NCI-H2107 treated with DMSO at 0.1 percent for 48 hours (cell line): ENCODE results near the gene LYSMD1.
"Not testable (repeated sequence)": the region's sequence is repeated elsewhere in the genome, so short reads cannot be mapped to it uniquely, and the experiment has no call there.

ENCODE experiments used
- DNase-seq: peaks from one replicate; lab custom pipeline; 2025; ENCODE audit not compliant: unreplicated experiment; lab: John Stamatoyannopoulos, UW

Gene LYSMD1

DNA sequence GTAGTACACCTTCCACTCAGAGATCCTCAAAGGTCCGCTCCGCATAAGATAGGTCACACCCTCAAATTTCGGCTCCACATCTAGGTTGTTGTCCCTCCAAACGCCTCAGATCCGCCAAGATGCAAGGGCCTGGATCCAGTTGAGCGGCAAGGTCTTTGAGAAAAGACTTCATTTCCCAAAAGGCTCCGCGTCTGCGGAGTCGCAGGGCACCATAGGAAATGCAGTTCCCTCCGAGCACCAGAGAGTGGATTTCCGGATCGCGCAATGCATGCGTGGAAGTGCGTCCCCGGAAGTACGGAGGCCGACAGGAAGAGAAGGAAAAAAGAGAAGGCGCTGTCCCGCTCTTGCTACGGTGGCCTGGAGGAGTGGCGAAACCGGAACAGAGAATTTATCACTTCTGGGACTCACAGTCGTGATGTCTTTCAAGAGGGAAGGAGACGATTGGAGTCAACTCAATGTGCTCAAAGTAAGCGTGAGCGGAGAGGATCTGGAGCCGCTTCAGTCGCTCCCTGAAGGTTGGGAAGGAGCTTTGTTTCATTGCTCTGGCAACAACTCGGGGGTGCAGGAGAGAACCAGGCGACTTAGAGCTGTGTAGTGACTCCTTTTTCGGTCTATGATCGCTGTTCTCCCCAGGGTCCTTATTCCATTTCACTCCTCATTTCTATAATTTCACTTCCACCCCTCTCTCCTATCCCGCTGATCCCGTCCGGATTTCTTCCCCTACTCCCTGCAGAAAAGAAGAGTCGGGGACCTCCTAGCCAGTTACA lies at the start of gene LYSMD1, which contains the start of gene SCNM1:
Gene LYSMD1 (minus strand): TSS at position 165 of the 767 bp plus-strand sequence. CDS start 644 bp downstream, outside the sequence.
Gene SCNM1 (plus strand): TSS at position 407 of the 767 bp plus-strand sequence. CDS start 9 bp downstream, at position 416.
- DNase-seq = peak; percentile 96

- no peak for DNase-seq
Measured at GRCh38 chr1:151213560-151213959, 47.9 kb upstream of the LYSMD1 start.

GRCh38 chr1:151211972-151212705 lies 46.4 kb upstream of the LYSMD1 start:
- DNase-seq = no peak

DNA sequence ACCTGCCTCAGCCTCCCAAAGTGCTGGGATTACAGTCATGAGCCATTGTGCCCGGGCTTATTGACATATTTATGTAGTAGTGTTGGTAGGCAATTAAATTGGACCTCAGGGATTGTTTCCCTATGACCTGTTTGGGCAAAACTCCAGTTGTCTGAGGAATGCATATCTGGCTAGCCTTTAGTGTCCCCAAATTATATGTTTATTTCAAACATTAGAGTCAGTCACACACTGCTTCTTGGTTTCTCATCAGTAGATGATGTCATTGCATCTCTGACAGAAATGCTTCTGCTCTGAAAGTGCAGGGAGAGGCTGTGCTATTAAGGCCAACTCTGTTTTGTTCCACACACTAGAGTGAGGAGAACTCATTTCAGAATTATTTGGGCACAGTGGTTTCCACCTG lies 45.1 kb upstream of the LYSMD1 start:
- no peak for DNase-seq

- DNase-seq = not testable (repeated sequence)
Measured at GRCh38 chr1:151205381-151205965, 39.8 kb upstream of the LYSMD1 start.

DNA sequence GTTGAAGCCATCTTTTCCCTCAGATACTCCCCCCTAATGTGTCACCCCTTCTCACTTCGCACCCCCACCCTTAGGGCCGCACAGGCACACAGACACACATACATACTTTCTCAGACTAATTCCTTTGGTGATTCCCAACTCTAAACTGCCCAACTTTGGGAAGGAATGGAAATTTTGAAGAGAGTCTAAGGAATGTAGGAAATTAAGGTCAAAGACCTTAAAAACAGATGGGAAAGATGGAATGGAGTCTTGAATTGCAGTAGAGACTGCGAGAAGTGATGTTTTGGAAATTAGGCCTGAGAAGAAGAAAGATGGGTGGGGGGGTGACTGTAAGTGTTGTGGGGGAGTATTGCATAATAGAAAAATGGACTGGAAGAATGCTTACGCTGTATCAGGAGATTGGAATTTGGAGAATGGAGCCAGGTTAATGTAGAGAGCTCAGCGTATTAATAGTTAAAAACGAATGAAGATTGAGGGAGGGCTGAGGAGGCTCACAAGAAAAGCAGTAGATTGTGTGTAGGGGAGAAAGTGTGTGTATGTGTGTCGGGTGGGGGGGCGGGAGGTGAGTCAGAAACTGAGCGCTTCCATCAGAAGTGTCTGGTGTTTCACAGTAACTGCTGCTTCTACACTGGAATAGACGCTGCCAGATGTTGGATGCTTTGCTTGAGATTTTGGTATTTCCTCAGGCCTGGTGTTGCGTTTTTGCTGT lies 34.3 kb upstream of the LYSMD1 start:
- no peak for DNase-seq

- peak; percentile 99 for DNase-seq
Measured at GRCh38 chr1:151198254-151199127, 32.8 kb upstream of the LYSMD1 start, which contains the start of gene PIP5K1A. Gene PIP5K1A (plus strand): TSS chr1:151198552. CDS start chr1:151198997, 445 bp downstream.

DNA sequence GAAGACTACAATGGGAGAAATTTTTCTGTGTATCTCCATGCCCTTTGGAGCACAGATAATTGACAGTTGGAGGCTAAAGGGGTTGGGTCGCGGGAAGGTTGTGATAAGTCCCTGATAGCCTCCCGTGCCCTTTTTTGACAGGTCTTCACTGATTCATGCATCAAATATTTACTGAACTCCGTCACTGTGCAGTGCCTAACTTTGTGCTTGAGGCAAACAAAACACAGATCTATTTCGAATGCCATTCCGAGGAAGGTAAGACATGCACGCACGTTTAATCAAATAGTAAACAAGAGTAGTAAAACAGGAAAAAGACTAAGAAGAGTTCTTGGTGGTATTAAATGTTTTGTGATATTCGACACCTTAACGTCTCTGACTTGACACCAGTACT lies 32.2 kb upstream of the LYSMD1 start:
- DNase-seq = no peak

DNA sequence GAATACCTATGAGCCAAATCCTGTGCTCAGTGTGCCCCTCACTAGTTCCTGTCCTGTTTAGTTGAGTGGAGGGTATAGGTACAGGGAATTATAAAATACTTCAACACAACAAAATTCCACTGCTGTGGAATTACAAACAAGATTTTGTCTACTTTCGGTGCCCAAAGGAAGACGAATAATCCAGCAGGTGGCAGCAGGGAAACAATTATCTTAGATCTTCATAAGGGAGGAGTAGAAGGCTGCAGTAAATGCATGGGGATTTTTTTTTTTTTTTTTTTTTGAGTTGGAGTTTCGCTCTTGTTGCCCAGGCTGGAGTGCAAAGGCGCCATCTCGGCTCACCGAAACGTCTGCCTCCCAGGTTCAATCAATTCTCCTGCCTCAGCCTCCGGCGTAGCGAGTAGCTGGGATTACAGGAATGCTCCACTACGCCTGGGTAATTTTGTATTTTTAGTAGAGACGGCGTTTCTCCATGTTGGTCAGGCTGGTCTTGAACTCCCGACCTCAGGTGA lies 30.6 kb upstream of the LYSMD1 start:
- DNase-seq = peak; percentile 91

GRCh38 chr1:151194894-151195594 lies 29.3 kb upstream of the LYSMD1 start:
- DNase-seq = not testable (repeated sequence)

GRCh38 chr1:151193856-151194255 lies 28.2 kb upstream of the LYSMD1 start:
- DNase-seq = no peak

- DNase-seq = no peak
Measured at GRCh38 chr1:151193304-151193703, 27.6 kb upstream of the LYSMD1 start.

- no peak for DNase-seq
Measured at GRCh38 chr1:151192047-151192446, 26.3 kb upstream of the LYSMD1 start.

DNA sequence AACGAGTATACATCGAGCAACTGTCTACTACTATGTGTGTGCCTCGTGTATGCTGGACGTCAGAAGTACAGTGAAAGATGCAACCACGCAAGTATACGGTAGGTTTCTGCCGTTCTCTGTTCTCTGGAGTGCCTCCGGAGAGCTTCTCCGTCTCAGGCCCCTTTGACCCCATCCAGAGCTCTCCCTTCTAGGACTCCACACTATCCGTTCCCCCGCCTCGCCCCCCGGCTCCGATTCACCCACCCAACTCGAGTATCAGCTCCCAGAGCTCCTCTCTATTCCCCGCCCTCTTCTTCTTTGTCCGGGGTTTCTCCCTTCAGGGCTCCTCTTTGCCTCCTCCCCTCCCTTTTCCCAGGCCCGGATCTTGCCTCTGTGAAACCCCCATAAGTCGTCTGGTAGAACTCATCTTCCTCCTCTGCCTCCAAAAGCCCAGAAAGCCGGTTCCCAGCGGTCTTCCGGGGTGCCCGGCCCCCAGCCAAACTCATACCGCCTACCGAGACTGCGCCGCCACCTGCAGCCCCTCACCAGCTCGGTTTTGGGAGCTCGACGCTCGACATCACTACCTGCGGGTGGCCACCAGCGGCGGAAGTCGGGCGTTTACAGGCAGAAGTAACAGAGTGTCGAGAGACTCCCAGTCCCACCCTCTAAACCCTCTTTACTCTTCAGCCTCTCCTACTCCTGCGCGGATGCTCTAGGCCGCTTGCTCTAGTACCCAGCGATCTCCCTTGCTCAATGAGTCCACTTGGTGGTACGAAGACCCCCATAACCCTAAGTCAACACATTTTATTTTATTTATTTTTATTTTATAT lies 24.1 kb upstream of the LYSMD1 start, which contains the start of gene VPS72:
Gene VPS72 (minus strand): TSS at position 561 of the 809 bp plus-strand sequence. CDS start 76 bp downstream, at position 485.
- DNase-seq = peak; percentile 96

- DNase-seq = not testable (repeated sequence)
Measured at GRCh38 chr1:151188667-151189066, 23.0 kb upstream of the LYSMD1 start.

DNA sequence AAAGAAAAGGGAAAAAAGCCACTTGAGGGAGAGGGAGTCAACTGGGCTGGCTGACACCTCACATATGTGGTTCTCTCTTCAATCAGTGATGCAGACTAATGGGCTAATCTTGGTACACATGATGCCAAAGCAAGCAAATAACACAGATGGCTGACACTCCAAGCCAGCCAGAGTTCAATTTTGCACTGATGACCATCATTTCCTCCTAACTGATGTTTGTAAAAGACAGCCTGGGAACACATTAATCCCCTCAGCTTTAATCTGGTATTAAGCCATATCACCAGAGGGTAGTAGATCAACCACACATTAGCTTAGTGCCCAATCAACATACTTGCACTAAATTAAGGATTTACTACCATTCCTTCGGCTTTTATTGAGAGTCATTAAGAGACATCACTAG lies 21.5 kb upstream of the LYSMD1 start:
- DNase-seq = no peak

- no peak for DNase-seq
Measured at GRCh38 chr1:151184211-151184610, 18.5 kb upstream of the LYSMD1 start.

DNA sequence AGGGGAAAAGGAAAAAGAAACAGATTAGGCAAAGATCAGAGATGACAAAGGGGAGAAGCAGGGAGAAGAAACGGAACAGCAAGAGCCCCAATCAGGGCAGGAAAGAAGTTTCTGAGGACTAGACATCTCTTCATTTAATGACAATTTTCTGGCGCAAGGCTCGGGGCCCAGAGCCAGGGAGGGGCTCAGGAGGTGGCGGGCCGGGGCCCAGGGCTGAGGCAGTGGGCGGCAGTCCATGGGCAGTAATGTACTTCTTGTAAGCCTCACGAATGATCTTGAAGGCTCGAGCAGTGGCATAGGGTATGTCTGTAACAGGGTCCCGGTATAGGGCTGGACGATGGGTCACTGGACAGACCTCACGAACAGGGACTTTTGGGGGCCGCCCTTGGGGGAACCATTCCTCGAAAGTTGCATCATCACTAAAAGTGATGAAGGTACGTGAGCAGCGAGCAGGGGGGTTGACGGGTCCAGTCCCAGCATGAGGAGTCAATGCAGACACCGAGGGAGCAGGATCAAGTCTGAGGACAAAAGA lies 10.9 kb upstream of the LYSMD1 start:
- no peak for DNase-seq
